Mammary epithelial cell (primary cell): Measurements from ENCODE around the gene SEMA4A.

ENCODE experiments used
- EZH2 ChIP-seq: IDR thresholded peaks from 2 replicates; pipeline ENCODE4 v1.6.1; 2012; ENCODE audit warnings: low read length, inconsistent platforms, borderline replicate concordance
- TF ChIP-seq, protein P1 (sequence below), 2 donors: IDR thresholded peaks in 1 of 2; conservative IDR thresholded peaks in 1 of 2; 2 replicates each; pipeline ENCODE4 v1.5.1; 2011 to 2012; ENCODE audit warnings: inconsistent platforms in 2 of 2, low read length in 2 of 2, mild to moderate bottlenecking in 2 of 2, control low read depth in 1 of 2, low read depth in 1 of 2; ENCODE audit not compliant: insufficient read depth in 1 of 2; ENCODE audit errors: extremely low read depth in 1 of 2

DNA sequence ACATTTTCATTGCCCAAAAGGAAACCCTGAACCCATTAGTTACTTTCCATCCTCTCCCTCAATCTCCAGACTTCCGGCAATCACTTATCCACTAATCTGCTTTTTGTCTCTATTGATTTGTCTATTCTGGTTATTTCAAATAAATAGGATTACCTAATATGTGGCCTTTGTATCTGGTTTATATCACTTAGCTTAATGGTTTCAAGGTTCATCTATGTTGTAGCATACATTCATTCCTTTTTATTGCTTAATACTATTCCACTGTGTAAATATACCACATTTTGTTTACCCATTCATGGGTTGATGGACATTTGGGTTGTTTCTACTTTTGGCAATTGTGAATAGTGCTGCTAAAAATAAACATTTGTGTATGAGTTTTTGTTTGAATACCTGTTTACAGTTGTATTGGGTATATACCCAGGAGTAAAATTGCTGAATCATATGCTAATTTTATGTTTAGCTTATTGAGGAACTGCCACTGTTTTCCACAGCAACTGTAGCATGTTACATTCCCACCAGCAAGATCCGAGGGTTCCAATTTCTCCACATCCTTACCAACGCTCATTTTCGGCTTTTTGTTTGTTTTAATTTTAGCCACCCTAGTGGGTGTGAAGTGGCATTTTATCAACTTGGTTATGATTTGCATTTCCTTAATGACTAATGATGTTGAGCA, 38.0 kb downstream of the SEMA4A start:
- TF ChIP-seq, protein P1, sequence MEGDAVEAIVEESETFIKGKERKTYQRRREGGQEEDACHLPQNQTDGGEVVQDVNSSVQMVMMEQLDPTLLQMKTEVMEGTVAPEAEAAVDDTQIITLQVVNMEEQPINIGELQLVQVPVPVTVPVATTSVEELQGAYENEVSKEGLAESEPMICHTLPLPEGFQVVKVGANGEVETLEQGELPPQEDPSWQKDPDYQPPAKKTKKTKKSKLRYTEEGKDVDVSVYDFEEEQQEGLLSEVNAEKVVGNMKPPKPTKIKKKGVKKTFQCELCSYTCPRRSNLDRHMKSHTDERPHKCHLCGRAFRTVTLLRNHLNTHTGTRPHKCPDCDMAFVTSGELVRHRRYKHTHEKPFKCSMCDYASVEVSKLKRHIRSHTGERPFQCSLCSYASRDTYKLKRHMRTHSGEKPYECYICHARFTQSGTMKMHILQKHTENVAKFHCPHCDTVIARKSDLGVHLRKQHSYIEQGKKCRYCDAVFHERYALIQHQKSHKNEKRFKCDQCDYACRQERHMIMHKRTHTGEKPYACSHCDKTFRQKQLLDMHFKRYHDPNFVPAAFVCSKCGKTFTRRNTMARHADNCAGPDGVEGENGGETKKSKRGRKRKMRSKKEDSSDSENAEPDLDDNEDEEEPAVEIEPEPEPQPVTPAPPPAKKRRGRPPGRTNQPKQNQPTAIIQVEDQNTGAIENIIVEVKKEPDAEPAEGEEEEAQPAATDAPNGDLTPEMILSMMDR (conservative IDR thresholded peaks at IDR 0.05 in 1 of 2, IDR thresholded peaks at IDR 0.05 in 1 of 2; ENCODE audit: extremely low read depth in 1 of 2, insufficient read depth in 1 of 2, low read depth in 1 of 2, low read length in 2 of 2): no peak
- TF ChIP-seq EZH2: no peak
